HG03342 (cell line): ENCODE data around the gene IL16.

Experiments
- ATAC-seq: cut with Tn5 transposase; IDR thresholded peaks from one replicate; pipeline ENCODE4 v1.9.1; 2021; ENCODE audit warnings: mild to moderate bottlenecking, moderate library complexity; ENCODE audit not compliant: unreplicated experiment

The IL16 gene

GRCh38 chr15:81361891-81362290 lies 165.2 kb downstream of the IL16 start:
- no peak for ATAC-seq

GRCh38 chr15:81362790-81363189 lies 166.1 kb downstream of the IL16 start:
- ATAC-seq: no peak

- no peak for ATAC-seq
Measured at GRCh38 chr15:81363276-81363675, 166.6 kb downstream of the IL16 start.
